Natural killer cell treated with Interleukin-12 subunit alpha and Interleukin-12 subunit beta and Interleukin-15 and Interleukin-18, amount 100 ng/mL, for 72 hours (primary cell): Measurements from ENCODE around the gene EPHB3. TPM values are rescaled to one million over a fixed set of nuclear protein-coding genes. Genes with fewer than 3 reads are reported as not detected.
A peak's percentile ranks its signal among the peaks of the same experiment; 100 is the strongest.

ENCODE experiments used
- ATAC-seq, 2 donors: fragments of 150-1000 bp; cut with Tn5 transposase in 1 of 2; sonication (Bioruptor Pico), chemical (Tn5 transposase) in 1 of 2; 2 replicates each; pipeline ENCODE4 v1.10.0; 2021
- DNase-seq: peaks from one replicate; pipeline ENCODE4 v3.0.0; 2022; ENCODE audit warnings: low spot score
- H3K27ac Mint-ChIP-seq, 2 donors: 1 replicate in 1 of 2; 2 replicates in 1 of 2; pipeline ENCODE4 v1.8.0; 2022; ENCODE audit warnings: mixed read lengths in 2 of 2, mild to moderate bottlenecking in 1 of 2, moderate library complexity in 1 of 2
- H3K27me3 Mint-ChIP-seq, 2 donors: 1 replicate in 1 of 2; 2 replicates in 1 of 2; pipeline ENCODE4 v1.8.0; 2022; ENCODE audit warnings: mixed read lengths in 2 of 2
- H3K36me3 Mint-ChIP-seq: one replicate; pipeline ENCODE4 v1.8.0; 2022; ENCODE audit warnings: mixed read lengths
- H3K4me1 Mint-ChIP-seq, 2 donors: 1 replicate in 1 of 2; 2 replicates in 1 of 2; pipeline ENCODE4 v1.8.0; 2022; ENCODE audit warnings: low read depth in 2 of 2, mixed read lengths in 2 of 2, mild to moderate bottlenecking in 1 of 2
- H3K4me3 Mint-ChIP-seq: one replicate; pipeline ENCODE4 v1.8.0; 2022; ENCODE audit warnings: mixed read lengths
- H3K9me3 Mint-ChIP-seq: 2 replicates; pipeline ENCODE4 v1.8.0; 2022; ENCODE audit warnings: mixed read lengths
- total RNA-seq, 2 donors: library from RNA; stranded (reverse); gene quantifications; one replicate each; pipeline ENCODE4 v1.2.3, GENCODE V29; 2022

EPHB3 gene
- total RNA-seq, 2 donors from 2014 or later = not detected

- no peaks in the 10 kb centered on the region for H3K36me3 Mint-ChIP-seq
- peaks cover 15 to 17% of the 10 kb centered on the region in 2 donors for H3K27me3 Mint-ChIP-seq
- peaks cover 0 to 7% of the 10 kb centered on the region in 2 donors for H3K4me1 Mint-ChIP-seq
- H3K27ac Mint-ChIP-seq = no peak overlapping the region
- no peak for ATAC-seq
- H3K9me3 Mint-ChIP-seq = no peaks in the 10 kb centered on the region
- no peak for DNase-seq
- H3K4me3 Mint-ChIP-seq = no peak overlapping the region
Measured at GRCh38 chr3:184585545-184585944, 24.0 kb downstream of the EPHB3 start.

DNA sequence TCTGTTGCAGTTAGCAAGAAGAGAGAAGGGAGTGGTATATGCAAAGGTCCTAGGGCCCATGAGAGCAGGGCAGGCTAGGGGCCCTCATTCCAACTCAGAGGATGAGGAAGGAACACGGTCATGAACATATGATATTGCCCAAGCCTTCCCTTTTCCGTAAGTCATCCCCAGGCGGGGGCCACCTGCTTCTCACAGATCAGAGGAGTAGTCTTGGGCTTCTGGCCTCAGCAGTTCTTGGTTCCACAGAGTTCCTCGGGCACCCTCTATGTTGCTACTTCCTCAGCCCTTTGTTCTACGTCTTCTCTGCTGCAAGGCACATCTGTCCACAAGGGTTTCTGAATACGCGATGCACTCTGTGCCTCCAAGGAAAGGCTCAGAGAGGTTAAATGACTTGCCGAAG is 25.3 kb downstream of the EPHB3 start:
- no peaks in the 10 kb centered on the region for H3K9me3 Mint-ChIP-seq
- peaks cover 15 to 17% of the 10 kb centered on the region in 2 donors for H3K27me3 Mint-ChIP-seq
- peaks cover 0 to 7% of the 10 kb centered on the region in 2 donors for H3K4me1 Mint-ChIP-seq
- no peaks in the 10 kb centered on the region for H3K36me3 Mint-ChIP-seq
- no peak overlapping the region for H3K27ac Mint-ChIP-seq
- DNase-seq = no peak
- no peak overlapping the region for H3K4me3 Mint-ChIP-seq
- ATAC-seq = no peak

GRCh38 chr3:184588776-184589175 is 27.2 kb downstream of the EPHB3 start:
- H3K4me3 Mint-ChIP-seq = no peak overlapping the region
- H3K4me1 Mint-ChIP-seq = no peaks in the 10 kb centered on the region
- H3K27ac Mint-ChIP-seq = no peak overlapping the region
- H3K36me3 Mint-ChIP-seq = no peaks in the 10 kb centered on the region
- no peaks in the 10 kb centered on the region for H3K9me3 Mint-ChIP-seq
- H3K27me3 Mint-ChIP-seq = peaks cover 5 to 6% of the 10 kb centered on the region in 2 donors
- no peak for DNase-seq
- ATAC-seq = no peak

DNA sequence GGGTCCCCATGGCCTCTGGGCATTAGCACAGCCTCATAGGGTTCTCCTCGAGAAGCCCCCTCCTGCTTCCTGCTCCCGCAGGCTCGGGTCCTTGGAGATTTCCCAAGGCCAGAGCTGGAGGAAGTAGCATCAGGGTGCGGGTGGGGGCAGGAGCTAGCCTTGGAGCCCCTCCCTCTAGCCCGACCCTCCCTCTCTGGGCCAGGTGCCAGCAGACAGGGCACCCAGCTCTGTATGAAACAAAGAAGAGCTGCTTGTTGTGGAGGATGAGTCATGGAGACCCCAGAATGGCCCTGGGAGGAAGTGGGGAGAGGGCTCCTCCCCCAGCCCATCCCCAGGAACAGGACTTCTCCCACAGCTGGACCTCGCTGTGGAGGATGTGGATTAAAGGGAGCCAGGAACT is 29.2 kb downstream of the EPHB3 start:
- no peaks in the 10 kb centered on the region for H3K27me3 Mint-ChIP-seq
- no peak overlapping the region for H3K4me3 Mint-ChIP-seq
- no peaks in the 10 kb centered on the region for H3K9me3 Mint-ChIP-seq
- H3K27ac Mint-ChIP-seq = no peak overlapping the region
- H3K36me3 Mint-ChIP-seq = no peaks in the 10 kb centered on the region
- no peaks in the 10 kb centered on the region for H3K4me1 Mint-ChIP-seq
- no peak for ATAC-seq
- no peak for DNase-seq

DNA sequence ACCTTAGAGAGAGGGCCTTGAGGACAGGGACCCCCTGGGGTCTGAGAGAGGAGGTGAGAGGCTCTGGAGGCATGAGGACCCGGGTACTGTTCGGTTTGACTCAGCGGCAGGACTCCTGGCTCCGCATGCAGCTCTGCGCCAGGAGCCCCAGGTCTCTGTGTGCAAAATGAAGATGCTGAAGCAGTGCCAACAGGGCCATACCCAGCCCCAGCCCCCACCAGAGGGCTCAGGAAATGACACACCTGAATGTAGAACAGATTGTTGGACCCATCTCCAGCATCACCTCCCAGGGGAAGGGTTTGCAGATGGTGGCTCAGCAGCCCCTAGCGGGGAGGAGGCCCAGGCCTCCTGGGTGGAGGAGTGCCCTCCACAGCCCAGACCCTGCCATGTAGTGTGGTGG is 30.2 kb downstream of the EPHB3 start:
- DNase-seq (no peak), ATAC-seq (no peak)
- Mint-ChIP-seq H3K27ac (no peak overlapping the region), H3K36me3 (no peaks in the 10 kb centered on the region), H3K9me3 (no peaks in the 10 kb centered on the region), H3K4me3 (no peak overlapping the region), H3K4me1 (no peaks in the 10 kb centered on the region), H3K27me3 (no peaks in the 10 kb centered on the region)

- no peak overlapping the region for H3K27ac Mint-ChIP-seq
- no peaks in the 10 kb centered on the region for H3K4me1 Mint-ChIP-seq
- DNase-seq = no peak
- no peaks in the 10 kb centered on the region for H3K9me3 Mint-ChIP-seq
- H3K4me3 Mint-ChIP-seq = no peak overlapping the region
- no peaks in the 10 kb centered on the region for H3K27me3 Mint-ChIP-seq
- H3K36me3 Mint-ChIP-seq = no peaks in the 10 kb centered on the region
- peak; percentile 11 to 13 for ATAC-seq
Measured at GRCh38 chr3:184592371-184593219, 31.0 kb downstream of the EPHB3 start.

DNA sequence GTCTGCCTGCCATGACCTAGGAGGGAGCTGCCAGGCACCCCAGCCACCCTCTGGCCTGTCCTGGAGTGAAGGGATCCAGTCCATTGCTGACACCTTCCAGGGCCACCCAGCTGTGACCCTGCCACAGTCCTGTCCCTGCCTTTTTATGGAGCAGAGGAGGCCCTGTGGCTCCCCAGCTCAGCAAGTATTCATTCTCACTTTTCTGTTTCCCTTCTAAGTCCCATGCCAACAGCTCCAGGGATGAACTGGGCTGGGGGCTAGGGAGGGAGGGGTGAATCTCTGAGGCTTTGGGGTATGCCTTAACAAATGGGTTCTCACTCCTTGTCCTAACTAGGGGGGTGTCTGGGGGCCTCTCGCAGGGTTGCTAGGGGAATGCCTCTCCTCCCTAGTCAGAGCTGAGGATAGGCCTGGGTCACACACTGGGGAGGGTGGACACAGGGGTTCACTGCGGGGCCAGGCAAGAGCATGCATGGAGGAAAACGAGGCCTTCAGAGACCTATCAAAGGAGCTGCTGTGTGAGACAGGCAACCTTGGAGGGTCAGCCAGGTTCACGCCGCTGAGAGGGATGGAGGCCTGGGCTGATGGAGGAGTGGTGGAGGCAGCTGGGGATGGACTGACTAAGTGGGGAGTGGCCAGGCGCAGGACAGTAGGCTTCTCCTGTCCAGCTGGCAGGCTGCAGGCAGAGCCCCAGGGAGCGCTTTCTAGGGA is 31.8 kb downstream of the EPHB3 start:
- H3K27me3 Mint-ChIP-seq = no peaks in the 10 kb centered on the region
- DNase-seq (no peak), ATAC-seq (no peak)
- no peaks in the 10 kb centered on the region for H3K4me1 Mint-ChIP-seq
- no peaks in the 10 kb centered on the region for H3K36me3 Mint-ChIP-seq
- no peak overlapping the region for H3K4me3 Mint-ChIP-seq
- no peaks in the 10 kb centered on the region for H3K9me3 Mint-ChIP-seq
- no peak overlapping the region for H3K27ac Mint-ChIP-seq

- Mint-ChIP-seq H3K36me3 (no peaks in the 10 kb centered on the region), H3K4me3 (no peak overlapping the region), H3K27me3 (no peaks in the 10 kb centered on the region), H3K27ac (no peak overlapping the region), H3K4me1 (no peaks in the 10 kb centered on the region), H3K9me3 (no peaks in the 10 kb centered on the region)
- ATAC-seq (no peak), DNase-seq (no peak)
Measured at GRCh38 chr3:184593928-184594303, 32.3 kb downstream of the EPHB3 start.

DNA sequence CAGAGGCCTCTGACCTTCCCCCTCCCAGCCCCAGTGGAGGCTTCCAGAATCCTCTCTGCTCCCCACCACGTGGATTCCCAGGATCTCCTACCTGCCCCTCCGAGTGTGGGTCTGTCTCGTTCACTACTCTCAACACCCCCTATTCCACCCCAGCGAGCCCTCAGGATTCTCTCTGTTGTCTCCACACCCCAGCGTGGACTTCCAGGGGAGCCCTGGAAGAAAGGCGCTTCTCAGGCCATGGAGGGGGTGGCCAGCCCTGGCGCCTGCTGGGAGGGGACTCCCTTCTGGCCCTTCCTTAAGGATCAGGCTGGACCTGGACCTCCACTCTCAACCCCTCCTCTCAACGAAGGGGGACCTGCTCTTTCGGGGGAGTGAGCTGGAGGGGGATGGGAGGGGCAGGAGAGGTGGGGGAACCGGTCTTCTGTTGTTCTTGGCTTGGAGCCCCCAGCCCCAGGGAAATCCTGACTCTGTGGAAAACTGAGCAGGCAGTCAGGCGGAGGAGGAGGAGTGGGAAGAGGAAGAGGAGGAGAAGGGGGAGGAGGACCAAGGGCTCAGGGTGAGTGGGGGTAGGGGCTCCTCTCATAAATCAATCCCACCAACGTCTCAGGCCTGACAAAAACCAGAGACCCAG is 32.9 kb downstream of the EPHB3 start:
- H3K27ac Mint-ChIP-seq = no peak overlapping the region
- no peaks in the 10 kb centered on the region for H3K4me1 Mint-ChIP-seq
- no peak for ATAC-seq
- H3K27me3 Mint-ChIP-seq = no peaks in the 10 kb centered on the region
- H3K36me3 Mint-ChIP-seq = no peaks in the 10 kb centered on the region
- no peak overlapping the region for H3K4me3 Mint-ChIP-seq
- H3K9me3 Mint-ChIP-seq = no peaks in the 10 kb centered on the region
- DNase-seq = no peak

GRCh38 chr3:184595726-184596125 is 34.1 kb downstream of the EPHB3 start:
- ATAC-seq (no peak), DNase-seq (no peak)
- H3K4me3 Mint-ChIP-seq = no peak overlapping the region
- no peaks in the 10 kb centered on the region for H3K36me3 Mint-ChIP-seq
- no peaks in the 10 kb centered on the region for H3K9me3 Mint-ChIP-seq
- no peaks in the 10 kb centered on the region for H3K4me1 Mint-ChIP-seq
- no peak overlapping the region for H3K27ac Mint-ChIP-seq
- H3K27me3 Mint-ChIP-seq = peaks cover 7 to 10% of the 10 kb centered on the region in 2 donors

DNA sequence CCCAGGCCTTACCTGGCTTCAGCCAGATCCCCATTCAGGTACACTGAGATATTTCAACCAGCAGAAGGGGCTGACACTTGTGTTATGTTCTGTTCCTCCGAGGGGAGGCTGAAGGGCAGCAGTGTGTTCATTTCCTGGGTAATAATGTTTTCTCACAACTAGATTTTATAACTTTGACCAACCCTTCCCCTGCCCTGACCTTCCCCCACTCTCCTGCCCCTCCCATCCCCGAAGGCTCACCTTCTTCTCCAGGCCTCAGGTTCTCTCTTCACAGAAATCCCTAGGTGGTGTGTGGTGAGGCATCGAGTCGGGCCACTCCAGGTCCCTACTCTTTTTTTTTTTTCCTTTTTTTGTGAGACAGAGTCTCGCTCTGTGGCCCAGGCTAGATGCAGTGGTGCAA is 34.6 kb downstream of the EPHB3 start:
- no peak overlapping the region for H3K27ac Mint-ChIP-seq
- no peak overlapping the region for H3K4me3 Mint-ChIP-seq
- no peaks in the 10 kb centered on the region for H3K36me3 Mint-ChIP-seq
- H3K27me3 Mint-ChIP-seq = peaks cover 11 to 14% of the 10 kb centered on the region in 2 donors
- no peak for ATAC-seq
- H3K9me3 Mint-ChIP-seq = no peaks in the 10 kb centered on the region
- H3K4me1 Mint-ChIP-seq = no peaks in the 10 kb centered on the region
- DNase-seq = no peak

- Mint-ChIP-seq H3K4me3 (no peak overlapping the region), H3K36me3 (no peaks in the 10 kb centered on the region), H3K4me1 (no peaks in the 10 kb centered on the region), H3K27me3 (peaks cover 11 to 15% of the 10 kb centered on the region in 2 donors), H3K27ac (no peak overlapping the region), H3K9me3 (no peaks in the 10 kb centered on the region)
- ATAC-seq (no peak), DNase-seq (no peak)
Measured at GRCh38 chr3:184596886-184597575, 35.4 kb downstream of the EPHB3 start.

GRCh38 chr3:184597829-184598573 is 36.4 kb downstream of the EPHB3 start:
- Mint-ChIP-seq H3K4me1 (peaks cover 8% of the 10 kb centered on the region in 2 donors), H3K27ac (no peak overlapping the region), H3K36me3 (no peaks in the 10 kb centered on the region), H3K9me3 (no peaks in the 10 kb centered on the region), H3K4me3 (no peak overlapping the region), H3K27me3 (peaks cover 20 to 25% of the 10 kb centered on the region in 2 donors)
- DNase-seq (no peak), ATAC-seq (no peak)
